ENCODE results near the gene RBSN.

Gene RBSN

GRCh38 chr3:15063656-15064286 is 35.2 kb downstream of the RBSN start:
- in situ Hi-C loops (cut with HindIII; ENCODE audit: low sequenced_read_pairs) = no loop called here

GRCh38 chr3:15063238-15063637 is 35.7 kb downstream of the RBSN start:
- in situ Hi-C loops (cut with HindIII; ENCODE audit: low sequenced_read_pairs) = no loop called here

GRCh38 chr3:15060029-15060428 is 38.9 kb downstream of the RBSN start:
- in situ Hi-C loops (cut with HindIII; ENCODE audit: low sequenced_read_pairs) = no loop called here

GRCh38 chr3:15056676-15057404 is 42.1 kb downstream of the RBSN start:
- in situ Hi-C loops (cut with HindIII; ENCODE audit: low sequenced_read_pairs) = no loop called here

- in situ Hi-C loops (cut with HindIII; ENCODE audit: low sequenced_read_pairs) = no loop called here
These were observed 43.9 kb downstream of the RBSN start for GRCh38 chr3:15055019-15055557.

GRCh38 chr3:15053541-15053940 is 45.4 kb downstream of the RBSN start:
- in situ Hi-C loops (cut with HindIII; ENCODE audit: low sequenced_read_pairs) = no loop called here

- in situ Hi-C loops (cut with HindIII; ENCODE audit: low sequenced_read_pairs) = no loop called here
These were observed 46.4 kb downstream of the RBSN start for GRCh38 chr3:15052335-15053242.

GRCh38 chr3:15051531-15051930 is 47.4 kb downstream of the RBSN start:
- in situ Hi-C loops (cut with HindIII; ENCODE audit: low sequenced_read_pairs) = no loop called here

GRCh38 chr3:15050405-15051092 is 48.4 kb downstream of the RBSN start:
- in situ Hi-C loops (cut with HindIII; ENCODE audit: low sequenced_read_pairs) = no loop called here

- in situ Hi-C loops (cut with HindIII; ENCODE audit: low sequenced_read_pairs) = loop anchor here (5.0 kb wide), 1 partner anchor 122 kb away; no protein-coding TSS in a partner anchor
These were observed 49.4 kb downstream of the RBSN start for GRCh38 chr3:15049584-15049983.

- in situ Hi-C loops (cut with HindIII; ENCODE audit: low sequenced_read_pairs) = loop anchor here (5.0 kb wide), 1 partner anchor 118 kb away; no protein-coding TSS in a partner anchor
These were observed 53.3 kb downstream of the RBSN start for GRCh38 chr3:15045667-15046066.

- in situ Hi-C loops (cut with HindIII; ENCODE audit: low sequenced_read_pairs) = no loop called here
These were observed 54.6 kb downstream of the RBSN start for GRCh38 chr3:15044326-15044725.

GRCh38 chr3:15043408-15044171 is 55.4 kb downstream of the RBSN start:
- in situ Hi-C loops (cut with HindIII; ENCODE audit: low sequenced_read_pairs) = no loop called here

GRCh38 chr3:15042936-15043335 is 56.0 kb downstream of the RBSN start:
- in situ Hi-C loops (cut with HindIII; ENCODE audit: low sequenced_read_pairs) = no loop called here

- in situ Hi-C loops (cut with HindIII; ENCODE audit: low sequenced_read_pairs) = no loop called here
These were observed 57.0 kb downstream of the RBSN start for GRCh38 chr3:15041950-15042349.

- in situ Hi-C loops (cut with HindIII; ENCODE audit: low sequenced_read_pairs) = no loop called here
These were observed 58.1 kb downstream of the RBSN start for GRCh38 chr3:15040844-15041243.

- in situ Hi-C loops (cut with HindIII; ENCODE audit: low sequenced_read_pairs) = no loop called here
These were observed 60.6 kb downstream of the RBSN start for GRCh38 chr3:15038306-15038705.

GRCh38 chr3:15033103-15033502 is 65.8 kb downstream of the RBSN start:
- in situ Hi-C loops (cut with HindIII; ENCODE audit: low sequenced_read_pairs) = no loop called here

- in situ Hi-C loops (cut with HindIII; ENCODE audit: low sequenced_read_pairs) = no loop called here
These were observed 66.3 kb downstream of the RBSN start for GRCh38 chr3:15032650-15033049.

- in situ Hi-C loops (cut with HindIII; ENCODE audit: low sequenced_read_pairs) = no loop called here
These were observed 69.3 kb downstream of the RBSN start for GRCh38 chr3:15029625-15030024.

All from endothelial cell of hepatic sinusoid (primary cell).